Keratinocyte (primary cell): ENCODE measurements around the gene SAMD8. TPM values are rescaled to one million over a fixed set of nuclear protein-coding genes. Genes with fewer than 3 reads are reported as not detected.
"Not testable (repeated sequence)": the region's sequence is repeated elsewhere in the genome, so short reads cannot be mapped to it uniquely, and the experiment has no call there.

Experiments used
- DNase-seq: peaks from one replicate; pipeline ENCODE4 v3.0.0-alpha.2; 2011; ENCODE audit warnings: low read depth, missing footprints, low spot score
- FAIRE-seq: peaks from 2 replicates; lab custom pipeline; 2011; peaks lifted over from hg19 to GRCh38; lab: Jason Lieb, UNC
- H2AFZ ChIP-seq: 2 replicates; pipeline ENCODE4 v1.6.0; 2012; ENCODE audit warnings: low read length, control low read depth, inconsistent platforms; ENCODE audit not compliant: control insufficient read depth
- H3K27ac ChIP-seq: 2 replicates; pipeline ENCODE4 v1.5.1; 2011; ENCODE audit warnings: low read length; ENCODE audit not compliant: control insufficient read depth, insufficient read depth
- H3K27me3 ChIP-seq: 3 replicates; pipeline ENCODE4 v1.6.0; 2011; ENCODE audit warnings: low read length; ENCODE audit not compliant: control insufficient read depth, insufficient read depth; ENCODE audit errors: extremely low read depth
- H3K36me3 ChIP-seq, 2 experiments: 2 replicates in 1 of 2; 3 replicates in 1 of 2; pipeline ENCODE4 v1.5.1; 2011; ENCODE audit warnings: low read length in 2 of 2, mild to moderate bottlenecking in 1 of 2; ENCODE audit not compliant: control insufficient read depth in 2 of 2, insufficient read depth in 2 of 2; ENCODE audit errors: extremely low read depth in 1 of 2
- H3K4me1 ChIP-seq: 3 replicates; pipeline ENCODE4 v1.5.1; 2011; ENCODE audit warnings: low read length; ENCODE audit not compliant: control insufficient read depth, insufficient read depth; ENCODE audit errors: extremely low read depth
- H3K4me2 ChIP-seq: 3 replicates; pipeline ENCODE4 v1.6.0; 2011; ENCODE audit warnings: low read depth, low read length; ENCODE audit not compliant: control insufficient read depth, insufficient read depth; ENCODE audit errors: extremely low read depth
- H3K4me3 ChIP-seq, 3 experiments: fragments of 200-600 bp in 1 of 3; sonication (generic) in 1 of 3; 2 replicates in 2 of 3; 3 replicates in 1 of 3; pipeline ENCODE4 v1.5.1; 2011 to 2016; ENCODE audit warnings: low read length in 3 of 3, mild to moderate bottlenecking in 3 of 3, control low read depth in 2 of 3, inconsistent platforms in 1 of 3, low read depth in 1 of 3, mixed read lengths in 1 of 3, mixed run types in 1 of 3, moderate library complexity in 1 of 3; ENCODE audit not compliant: control insufficient read depth in 2 of 3, insufficient read depth in 2 of 3; ENCODE audit errors: extremely low read depth in 1 of 3
- H3K79me2 ChIP-seq: 2 replicates; pipeline ENCODE4 v1.6.0; 2012; ENCODE audit warnings: low read length; ENCODE audit not compliant: control insufficient read depth, insufficient read depth
- H3K9ac ChIP-seq: 3 replicates; pipeline ENCODE4 v1.6.0; 2011; ENCODE audit warnings: low read length; ENCODE audit not compliant: control insufficient read depth, insufficient read depth; ENCODE audit errors: extremely low read depth
- H3K9me1 ChIP-seq: 3 replicates; pipeline ENCODE4 v1.6.0; 2011; ENCODE audit warnings: low read length; ENCODE audit not compliant: control insufficient read depth, insufficient read depth; ENCODE audit errors: extremely low read depth
- H3K9me3 ChIP-seq: 2 replicates; pipeline ENCODE4 v1.5.1; 2012; ENCODE audit warnings: low read depth, low read length; ENCODE audit not compliant: control insufficient read depth
- H4K20me1 ChIP-seq: 3 replicates; pipeline ENCODE4 v1.6.0; 2011; ENCODE audit warnings: low read length; ENCODE audit not compliant: control insufficient read depth, insufficient read depth; ENCODE audit errors: extremely low read depth
- EZH2 ChIP-seq: IDR thresholded peaks from one replicate; pipeline ENCODE4 v1.6.1; 2012; ENCODE audit warnings: inconsistent platforms, mild to moderate bottlenecking, low read length, moderate library complexity
- dilution Hi-C: fragments of 300-500 bp; cut with MboI; formaldehyde crosslinking; loops from one replicate; pipeline ENCODE4 v1.7.0; 2020; ENCODE audit warnings: low sequenced_read_pairs; ENCODE audit not compliant: extremely low pct_ligation_motif_present
- polyA plus RNA-seq, 5 experiments: library from polyadenylated mRNA; depleted of rRNA in 3 of 5; stranded (reverse) in 3 of 5; stranded (forward) in 1 of 5; unstranded in 1 of 5; fragments of >200 nt; gene quantifications; 1 replicate in 1 of 5; 2 replicates in 3 of 5; 3 replicates in 1 of 5; pipeline versions ENCODE4 v1.2.1 to v1.2.3, GENCODE V29; 2011 to 2012; ENCODE audit warnings: missing spikeins in 2 of 5, low read depth in 1 of 5, low replicate concordance in 1 of 5
- TF ChIP-seq, protein P1 (sequence below), 3 experiments: IDR thresholded peaks in 1 of 3; conservative IDR thresholded peaks in 1 of 3; optimal IDR thresholded peaks in 1 of 3; 2 replicates in 2 of 3; 3 replicates in 1 of 3; pipeline versions ENCODE3 to v1.5.1; 2011; ENCODE audit warnings: low read length in 3 of 3, mild to moderate bottlenecking in 3 of 3, moderate library complexity in 2 of 3, control low read depth in 1 of 3, inconsistent platforms in 1 of 3; ENCODE audit not compliant: insufficient read depth in 2 of 3; ENCODE audit errors: extremely low read depth in 1 of 3

SAMD8 gene
- polyA plus RNA-seq, 1 donor (not counting 4 experiments of a cell fraction or from before 2014, with no cell fraction given), result 31.7 TPM

DNA sequence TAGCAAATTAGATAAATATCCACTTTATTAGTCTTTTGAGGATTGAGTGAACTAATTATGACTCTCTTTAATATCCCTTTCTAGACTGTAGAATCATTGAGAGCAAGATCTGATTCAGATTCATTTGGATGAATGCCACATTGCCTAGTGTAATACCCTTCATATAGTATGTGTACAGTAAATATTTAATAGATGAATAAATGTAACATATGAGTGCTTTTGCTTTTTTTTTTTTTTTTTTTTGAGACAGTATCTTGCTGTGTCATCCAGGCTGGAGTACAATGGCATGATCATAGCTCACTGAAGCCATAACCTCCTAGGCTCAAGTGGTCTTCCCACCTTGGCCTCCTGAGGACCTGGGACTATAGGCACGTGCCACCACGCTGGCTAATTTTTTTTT lies 14.8 kb downstream of the SAMD8 start:
- TF ChIP-seq, protein P1, sequence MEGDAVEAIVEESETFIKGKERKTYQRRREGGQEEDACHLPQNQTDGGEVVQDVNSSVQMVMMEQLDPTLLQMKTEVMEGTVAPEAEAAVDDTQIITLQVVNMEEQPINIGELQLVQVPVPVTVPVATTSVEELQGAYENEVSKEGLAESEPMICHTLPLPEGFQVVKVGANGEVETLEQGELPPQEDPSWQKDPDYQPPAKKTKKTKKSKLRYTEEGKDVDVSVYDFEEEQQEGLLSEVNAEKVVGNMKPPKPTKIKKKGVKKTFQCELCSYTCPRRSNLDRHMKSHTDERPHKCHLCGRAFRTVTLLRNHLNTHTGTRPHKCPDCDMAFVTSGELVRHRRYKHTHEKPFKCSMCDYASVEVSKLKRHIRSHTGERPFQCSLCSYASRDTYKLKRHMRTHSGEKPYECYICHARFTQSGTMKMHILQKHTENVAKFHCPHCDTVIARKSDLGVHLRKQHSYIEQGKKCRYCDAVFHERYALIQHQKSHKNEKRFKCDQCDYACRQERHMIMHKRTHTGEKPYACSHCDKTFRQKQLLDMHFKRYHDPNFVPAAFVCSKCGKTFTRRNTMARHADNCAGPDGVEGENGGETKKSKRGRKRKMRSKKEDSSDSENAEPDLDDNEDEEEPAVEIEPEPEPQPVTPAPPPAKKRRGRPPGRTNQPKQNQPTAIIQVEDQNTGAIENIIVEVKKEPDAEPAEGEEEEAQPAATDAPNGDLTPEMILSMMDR (optimal IDR thresholded peaks at IDR 0.05 in 1 of 3, IDR thresholded peaks at IDR 0.05 in 1 of 3, conservative IDR thresholded peaks at IDR 0.05 in 1 of 3; ENCODE audit: extremely low read depth in 1 of 3, insufficient read depth in 2 of 3, low read length in 3 of 3), result no peak
- TF ChIP-seq EZH2, result no peak
- peaks cover 55% of the 10 kb centered on the region for H3K79me2 ChIP-seq
- peak overlapping the region; percentile 29 for H3K27ac ChIP-seq
- H3K4me2 ChIP-seq, result no peak overlapping the region
- H4K20me1 ChIP-seq, result no peaks in the 10 kb centered on the region
- FAIRE-seq (no peak), DNase-seq (no peak)
- peaks cover 14% of the 10 kb centered on the region for H3K4me1 ChIP-seq
- H3K9me1 ChIP-seq, result no peaks in the 10 kb centered on the region
- no peak overlapping the region for H3K9ac ChIP-seq
- no peak overlapping the region for H3K4me3 ChIP-seq
- H3K36me3 ChIP-seq, result peaks cover 0 to 8% of the 10 kb centered on the region in 2 experiments
- dilution Hi-C loops, result no loop called here
- no peaks in the 10 kb centered on the region for H3K9me3 ChIP-seq
- H3K27me3 ChIP-seq, result no peaks in the 10 kb centered on the region
- no peak overlapping the region for H2AFZ ChIP-seq

DNA sequence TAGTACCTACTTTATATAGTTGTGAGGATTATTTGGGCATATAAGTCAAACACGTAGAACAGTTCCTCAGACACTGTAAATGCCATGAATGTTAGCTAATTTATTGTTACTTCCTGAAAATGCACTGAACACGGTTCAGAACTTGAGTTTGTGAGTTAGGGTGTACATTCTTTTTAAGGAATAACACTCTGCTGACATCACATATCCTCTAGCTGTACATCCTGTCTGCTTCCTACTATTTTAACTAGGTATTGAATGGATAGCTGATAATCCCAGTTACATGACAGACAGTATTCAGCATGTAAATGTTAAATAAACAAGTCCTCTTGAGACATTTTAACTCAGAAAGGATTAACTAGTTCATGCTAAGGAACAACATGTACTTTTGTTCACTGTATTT lies 16.0 kb downstream of the SAMD8 start:
- H3K4me2 ChIP-seq, result no peak overlapping the region
- H3K27ac ChIP-seq, result no peak overlapping the region
- peaks cover 0 to 8% of the 10 kb centered on the region in 2 experiments for H3K36me3 ChIP-seq
- H3K9me3 ChIP-seq, result no peaks in the 10 kb centered on the region
- no peaks in the 10 kb centered on the region for H3K27me3 ChIP-seq
- peaks cover 14% of the 10 kb centered on the region for H3K4me1 ChIP-seq
- DNase-seq, result no peak
- no peak for TF ChIP-seq EZH2
- TF ChIP-seq, protein P1 (optimal IDR thresholded peaks at IDR 0.05 in 1 of 3, IDR thresholded peaks at IDR 0.05 in 1 of 3, conservative IDR thresholded peaks at IDR 0.05 in 1 of 3; ENCODE audit: extremely low read depth in 1 of 3, insufficient read depth in 2 of 3, low read length in 3 of 3), result no peak
- H3K79me2 ChIP-seq, result peaks cover 50% of the 10 kb centered on the region
- no peak overlapping the region for H3K4me3 ChIP-seq
- H4K20me1 ChIP-seq, result no peaks in the 10 kb centered on the region
- H3K9ac ChIP-seq, result no peak overlapping the region
- dilution Hi-C loops, result no loop called here
- H2AFZ ChIP-seq, result no peak overlapping the region
- peak; percentile 41 for FAIRE-seq
- H3K9me1 ChIP-seq, result no peaks in the 10 kb centered on the region

DNA sequence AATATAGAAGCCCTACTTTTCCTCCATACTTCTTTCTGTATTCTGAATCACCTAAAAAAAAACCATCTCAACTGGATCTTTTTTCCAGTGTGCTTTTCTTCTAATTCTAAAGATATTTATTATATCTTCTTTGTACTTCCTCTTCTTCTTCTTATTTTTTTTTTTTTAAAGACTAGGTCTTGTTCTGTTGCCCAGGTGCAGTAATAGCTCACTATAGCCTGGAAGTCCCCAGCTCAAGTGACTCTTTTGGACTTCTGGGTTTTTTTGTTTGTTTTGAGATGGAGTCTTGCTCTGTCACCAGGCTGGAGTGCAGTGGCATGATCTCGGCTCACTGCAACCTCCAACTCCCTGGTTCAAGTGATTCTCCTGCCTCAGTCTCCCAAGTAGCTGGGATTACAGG lies 17.5 kb downstream of the SAMD8 start:
- peaks cover 11% of the 10 kb centered on the region for H3K4me1 ChIP-seq
- H3K4me2 ChIP-seq, FAIRE-seq, DNase-seq, H3K9ac ChIP-seq, H3K9me1 ChIP-seq, H3K27me3 ChIP-seq, H3K4me3 ChIP-seq, dilution Hi-C loops, H3K27ac ChIP-seq, H4K20me1 ChIP-seq, H3K36me3 ChIP-seq, H3K9me3 ChIP-seq, H2AFZ ChIP-seq: not testable (repeated sequence)
- peaks cover 50% of the 10 kb centered on the region for H3K79me2 ChIP-seq
